Spleen (tissue), 11 donors: ENCODE measurements around the gene NUPR1. TPM values are rescaled to one million over a fixed set of nuclear protein-coding genes. Genes with fewer than 3 reads are reported as not detected.
A peak's percentile ranks its signal among the peaks of the same experiment; 100 is the strongest.
"Not testable (repeated sequence)": the region's sequence is repeated elsewhere in the genome, so short reads cannot be mapped to it uniquely, and the experiment has no call there.

Source experiments
- DNase-seq: peaks from one replicate; pipeline ENCODE4 v3.0.0-alpha.2; 2020
- H3K27ac ChIP-seq, 8 donors: fragments of 200-600 bp; sonication (generic) in 7 of 8; 1 replicate in 4 of 8; 2 replicates in 4 of 8; pipeline versions ENCODE4 v1.5.0 to v1.8.0; 2016 to 2021; ENCODE audit warnings: inconsistent platforms in 4 of 8, mild to moderate bottlenecking in 4 of 8, moderate library complexity in 1 of 8
- H3K27me3 ChIP-seq, 7 donors: fragments of 200-600 bp; sonication (generic) in 6 of 7; replicated peaks in 1 of 7; 1 replicate in 4 of 7; 2 replicates in 3 of 7; pipeline versions ENCODE4 v1.5.0 to v1.8.0; 2016 to 2021; ENCODE audit warnings: inconsistent platforms in 3 of 7, mild to moderate bottlenecking in 1 of 7
- H3K36me3 ChIP-seq, 6 donors: fragments of 200-600 bp; sonication (generic) in 5 of 6; 1 replicate in 4 of 6; 2 replicates in 2 of 6; pipeline versions ENCODE4 v1.5.0 to v1.8.0; 2016 to 2021; ENCODE audit warnings: inconsistent platforms in 2 of 6
- H3K4me1 ChIP-seq, 6 donors: fragments of 200-600 bp; sonication (generic) in 5 of 6; 1 replicate in 3 of 6; 2 replicates in 3 of 6; pipeline versions ENCODE4 v1.5.0 to v1.8.0; 2016 to 2021; ENCODE audit warnings: inconsistent platforms in 3 of 6
- H3K4me3 ChIP-seq, 8 donors: fragments of 200-600 bp; sonication (generic) in 7 of 8; 1 replicate in 4 of 8; 2 replicates in 4 of 8; pipeline versions ENCODE4 v1.5.0 to v1.8.0; 2016 to 2021; ENCODE audit warnings: inconsistent platforms in 4 of 8, mild to moderate bottlenecking in 4 of 8, moderate library complexity in 2 of 8
- H3K9me3 ChIP-seq, 8 donors: fragments of 200-600 bp; sonication (generic) in 7 of 8; 1 replicate in 4 of 8; 2 replicates in 4 of 8; pipeline versions ENCODE4 v1.5.0 to v1.8.0; 2016 to 2021; ENCODE audit warnings: inconsistent platforms in 4 of 8
- POLR2A ChIP-seq, 3 donors: fragments of 450-650 bp; IDR thresholded peaks; one replicate each; pipeline ENCODE4 v1.5.1; 2017; ENCODE audit warnings: antibody characterized with exemption in 3 of 3, mild to moderate bottlenecking in 1 of 3
- POLR2AphosphoS5 ChIP-seq, 3 donors: sonication (generic); formaldehyde crosslinking; IDR thresholded peaks; one replicate each; pipeline ENCODE4 v1.5.1; 2017; ENCODE audit warnings: antibody characterized with exemption in 3 of 3
- WGBS, 5 donors: extraction: QIAGEN DNeasy Blood & Tissue Kit in 3 of 5; methylation state at CpG; one replicate each; pipeline versions ENCODE4 v1.1.5 to v1.1.7; 2013 to 2018; 5-methylcytosine and 5-hydroxymethylcytosine counted together
- intact Hi-C: fragments of 100-400 bp; cut with DNase I; formaldehyde crosslinking; loops from one replicate; pipeline ENCODE4 v1.15.0; 2023; ENCODE audit warnings: low total_unique reads
- polyA plus RNA-seq, 3 donors: library from polyadenylated mRNA; stranded (reverse); fragments of 200-250 nt; gene quantifications; one replicate each; pipeline ENCODE4 v1.2.1, GENCODE V29; 2013
- total RNA-seq, 7 donors: library from RNA; depleted of rRNA in 3 of 7; stranded (reverse); fragments of >200 nt in 3 of 7; fragmentation: NEBNext Ultra II Directional in 4 of 7; extraction: Animal tissue kit (Norgen Biotek cat#: 25700) in 4 of 7; gene quantifications; one replicate each; pipeline versions ENCODE4 v1.1.0 to v1.2.1, GENCODE V29; 2016 to 2021
- TF ChIP-seq, protein P1 (sequence below), 11 experiments: fragments of 200-600 bp in 7 of 11; fragments of 450-650 bp in 4 of 11; sonication (generic) in 4 of 11; IDR thresholded peaks in 8 of 11; conservative IDR thresholded peaks in 3 of 11; 1 replicate in 7 of 11; 2 replicates in 4 of 11; pipeline versions ENCODE4 v1.4.0 to v1.8.0; 2016 to 2021; ENCODE audit warnings: antibody characterized with exemption in 11 of 11, inconsistent platforms in 4 of 11, mild to moderate bottlenecking in 1 of 11
- donor health status: healthy with polysubstance abuse.
- donor health status: DM: no; HTN: no; CAD: no; lungs with moderate emphysema.
- donor health status: DM: no; HTN: no; CAD: no.
- donor health status: Bipolar disorder and iron deficiency.
- donor health status: healthy.
- donor health status: DM: no; HTN: no; CAD: no.
- donor health status: DM: yes; HTN: yes; CAD: no.

The NUPR1 gene
- total and polyA plus RNA-seq, 10 donors, result 2.7 to 53.7 (median 17.0) TPM

DNA sequence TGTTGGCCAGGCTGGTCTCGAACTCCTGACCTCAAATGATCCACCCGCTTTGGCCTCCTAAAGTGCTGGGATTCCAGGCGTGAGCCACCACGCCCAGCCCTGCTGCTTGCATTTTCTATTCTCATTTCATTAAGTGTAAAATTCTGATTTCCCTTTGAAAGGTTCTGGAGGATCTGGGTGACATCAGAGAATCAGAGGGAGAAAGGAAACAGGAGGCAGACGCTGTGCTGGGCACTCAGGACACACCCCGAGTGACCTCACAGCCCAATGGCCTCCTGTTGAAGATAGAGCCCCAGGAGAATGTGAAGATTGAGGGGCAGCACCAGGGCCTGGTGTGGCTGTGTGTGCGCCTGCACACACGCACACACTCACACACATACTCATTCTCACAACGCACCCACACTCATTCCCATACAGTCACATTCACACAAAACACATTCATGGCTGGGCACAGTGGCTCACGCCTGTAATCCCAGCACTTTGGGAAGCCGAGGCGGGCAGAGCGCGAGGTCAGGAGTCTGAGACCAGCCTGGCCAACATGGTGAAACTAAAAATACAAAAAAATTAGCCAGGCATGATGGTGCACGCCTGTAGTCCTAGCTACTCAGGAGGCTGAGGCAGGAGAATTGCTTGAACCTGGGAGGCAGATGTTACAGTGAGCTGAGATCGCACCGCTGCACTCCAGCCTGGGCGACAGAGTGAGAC lies 38.1 kb downstream of the NUPR1 start:
- DNase-seq, H3K4me3 ChIP-seq, H3K9me3 ChIP-seq, H3K27me3 ChIP-seq, intact Hi-C loops: not testable (repeated sequence)
- H3K36me3 ChIP-seq, result peaks cover 0 to 55% (median 8%) of the 10 kb centered on the region in 6 donors
- WGBS, 5 donors, result 79 to 83% (median 80%) methylated on average over 18 of the region's 18 CpGs
- H3K27ac ChIP-seq, result peak overlapping the region in 1 of 8 donors; percentile 2
- peaks cover 0 to 56% (median 21%) of the 10 kb centered on the region in 6 donors for H3K4me1 ChIP-seq
- peak in 1 of 3 donors; percentile 36 for TF ChIP-seq POLR2AphosphoS5 (IDR thresholded peaks at IDR 0.05)

DNA sequence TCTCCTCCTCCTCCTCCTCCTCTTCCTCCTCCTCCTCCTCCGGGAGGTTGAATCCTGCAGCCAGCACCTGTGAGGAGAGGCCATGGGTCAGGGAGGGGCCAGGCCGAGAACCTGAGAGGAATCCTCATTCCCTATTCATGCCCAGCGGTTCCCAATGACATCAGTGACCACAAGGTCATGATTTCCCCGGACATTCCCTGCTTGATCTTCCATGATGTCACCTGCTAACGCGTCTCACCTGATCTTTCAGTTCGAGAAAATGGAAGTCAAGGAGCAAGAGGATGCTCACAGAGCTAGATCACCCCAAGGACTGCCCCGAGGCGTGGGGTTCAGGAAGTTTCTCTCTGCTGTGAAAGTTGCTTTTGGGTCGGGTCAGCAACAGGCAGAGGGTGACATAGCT lies 38.9 kb downstream of the NUPR1 start:
- no peak for TF ChIP-seq POLR2A (IDR thresholded peaks at IDR 0.05)
- TF ChIP-seq, protein P1, sequence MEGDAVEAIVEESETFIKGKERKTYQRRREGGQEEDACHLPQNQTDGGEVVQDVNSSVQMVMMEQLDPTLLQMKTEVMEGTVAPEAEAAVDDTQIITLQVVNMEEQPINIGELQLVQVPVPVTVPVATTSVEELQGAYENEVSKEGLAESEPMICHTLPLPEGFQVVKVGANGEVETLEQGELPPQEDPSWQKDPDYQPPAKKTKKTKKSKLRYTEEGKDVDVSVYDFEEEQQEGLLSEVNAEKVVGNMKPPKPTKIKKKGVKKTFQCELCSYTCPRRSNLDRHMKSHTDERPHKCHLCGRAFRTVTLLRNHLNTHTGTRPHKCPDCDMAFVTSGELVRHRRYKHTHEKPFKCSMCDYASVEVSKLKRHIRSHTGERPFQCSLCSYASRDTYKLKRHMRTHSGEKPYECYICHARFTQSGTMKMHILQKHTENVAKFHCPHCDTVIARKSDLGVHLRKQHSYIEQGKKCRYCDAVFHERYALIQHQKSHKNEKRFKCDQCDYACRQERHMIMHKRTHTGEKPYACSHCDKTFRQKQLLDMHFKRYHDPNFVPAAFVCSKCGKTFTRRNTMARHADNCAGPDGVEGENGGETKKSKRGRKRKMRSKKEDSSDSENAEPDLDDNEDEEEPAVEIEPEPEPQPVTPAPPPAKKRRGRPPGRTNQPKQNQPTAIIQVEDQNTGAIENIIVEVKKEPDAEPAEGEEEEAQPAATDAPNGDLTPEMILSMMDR (IDR thresholded peaks at IDR 0.05 in 8 of 11, conservative IDR thresholded peaks at IDR 0.05 in 3 of 11), result no peak
- TF ChIP-seq POLR2AphosphoS5 (IDR thresholded peaks at IDR 0.05), result no peak
- peaks cover 0 to 57% (median 21%) of the 10 kb centered on the region in 6 donors for H3K4me1 ChIP-seq
- peaks cover 0 to 55% (median 8%) of the 10 kb centered on the region in 6 donors for H3K36me3 ChIP-seq
- H3K27me3 ChIP-seq, result no peaks in the 10 kb centered on the region
- no peaks in the 10 kb centered on the region for H3K9me3 ChIP-seq
- intact Hi-C loops, result loop anchor here (10.0 kb wide), 1 partner anchor 55 kb away; the partner anchor contains the start of gene SGF29
- WGBS, 5 donors, result 59 to 88% (median 81%) methylated on average over 9 to 10 of the region's 10 CpGs
- DNase-seq, result no peak
- no peak overlapping the region for H3K4me3 ChIP-seq
- H3K27ac ChIP-seq, result peak overlapping the region in 1 of 8 donors; percentile 2

DNA sequence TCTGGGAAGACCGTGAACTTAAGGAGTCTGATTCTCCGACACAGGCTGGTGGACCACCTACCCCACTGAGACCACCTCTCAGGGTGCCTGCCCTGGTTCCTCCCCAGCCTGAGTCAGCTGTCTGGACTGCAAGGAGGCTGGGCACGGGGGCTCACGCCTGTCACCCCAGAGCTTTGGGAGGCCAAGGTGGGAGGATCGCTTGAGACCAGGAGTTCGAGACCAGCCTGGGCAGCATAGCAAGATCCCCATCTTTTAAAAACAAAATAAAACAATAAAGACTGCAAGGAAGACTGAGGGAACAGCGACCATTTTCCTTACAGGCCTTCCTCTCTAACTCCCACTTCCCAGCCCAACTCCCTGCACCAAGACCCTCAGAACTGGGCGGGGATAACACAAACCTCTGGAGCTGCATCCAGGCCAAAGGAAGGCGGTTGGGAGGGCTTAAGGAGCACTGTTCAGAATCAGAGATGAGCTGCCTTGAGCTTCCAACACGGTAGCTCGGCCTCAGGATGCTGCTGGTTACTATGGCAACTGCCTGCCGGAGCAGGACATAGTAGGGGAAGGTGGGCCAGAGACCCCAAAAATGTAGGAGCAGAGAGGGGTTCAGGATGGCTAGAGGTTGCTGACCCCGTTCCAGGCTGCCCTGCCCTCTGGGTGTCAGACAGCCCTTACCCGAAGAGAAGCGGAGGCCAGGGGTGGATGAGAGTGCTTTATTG lies 40.0 kb downstream of the NUPR1 start:
- TF ChIP-seq POLR2A (IDR thresholded peaks at IDR 0.05) (no peak), POLR2AphosphoS5 (IDR thresholded peaks at IDR 0.05) (no peak)
- TF ChIP-seq, protein P1 (IDR thresholded peaks at IDR 0.05 in 8 of 11, conservative IDR thresholded peaks at IDR 0.05 in 3 of 11), result no peak
- WGBS, 5 donors, result 89 to 93% (median 92%) methylated on average over 11 to 15 of the region's 15 CpGs
- no peak overlapping the region for H3K27ac ChIP-seq
- H3K4me3 ChIP-seq, result no peak overlapping the region
- peaks cover 0 to 55% (median 8%) of the 10 kb centered on the region in 6 donors for H3K36me3 ChIP-seq
- DNase-seq, result no peak
- H3K9me3 ChIP-seq, result no peaks in the 10 kb centered on the region
- peaks cover 0 to 67% (median 28%) of the 10 kb centered on the region in 6 donors for H3K4me1 ChIP-seq
- H3K27me3 ChIP-seq, result no peaks in the 10 kb centered on the region
- intact Hi-C loops, result loop anchor here (10.0 kb wide), 1 partner anchor 56 kb away; the partner anchor contains the start of gene SGF29

DNA sequence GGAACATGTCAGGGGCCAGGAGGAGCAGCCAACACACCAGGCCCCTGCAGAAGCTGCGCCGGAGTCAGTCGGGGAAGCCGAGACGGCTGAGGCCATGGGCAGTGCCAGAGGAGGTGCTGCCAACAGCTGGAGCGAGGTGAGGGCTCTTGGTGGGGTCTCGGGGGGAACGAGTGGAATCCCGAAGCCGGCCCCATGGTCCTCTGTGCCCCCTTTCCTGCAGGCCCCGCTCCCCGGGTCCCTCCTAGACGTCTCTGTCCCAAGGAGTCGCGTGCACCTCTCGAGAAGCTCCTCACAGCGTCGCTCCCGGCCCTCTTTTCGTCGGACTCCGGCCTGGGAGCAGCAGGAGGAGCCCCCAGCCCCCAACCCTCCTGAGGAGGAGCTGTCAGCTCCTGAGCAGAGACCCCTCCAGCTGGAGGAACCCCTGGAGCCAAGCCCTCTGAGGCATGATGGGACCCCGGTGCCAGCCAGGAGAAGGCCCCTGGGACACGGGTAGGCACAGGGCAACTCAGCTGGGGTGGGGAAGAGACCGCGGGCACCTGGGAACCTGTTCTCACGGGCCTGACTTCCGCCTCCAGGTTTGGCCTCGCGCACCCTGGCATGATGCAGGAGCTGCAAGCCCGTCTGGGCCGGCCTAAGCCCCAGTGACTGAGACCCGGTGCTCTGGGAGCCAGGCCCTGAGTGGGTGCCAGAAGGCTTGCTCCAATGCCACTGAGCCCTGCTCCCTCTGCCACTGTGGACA lies 40.7 kb downstream of the NUPR1 start:
- TF ChIP-seq POLR2AphosphoS5 (IDR thresholded peaks at IDR 0.05) (peak in 1 of 3 donors; percentile 25), POLR2A (IDR thresholded peaks at IDR 0.05) (no peak)
- TF ChIP-seq, protein P1 (IDR thresholded peaks at IDR 0.05 in 8 of 11, conservative IDR thresholded peaks at IDR 0.05 in 3 of 11), result no peak
- no peak overlapping the region for H3K27ac ChIP-seq
- 80 to 93% (median 91%) methylated on average over 19 to 33 of the region's 33 CpGs for WGBS, 5 donors
- H3K4me1 ChIP-seq, result peaks cover 6 to 75% (median 36%) of the 10 kb centered on the region in 6 donors
- intact Hi-C loops, result loop anchor here (10.0 kb wide), 1 partner anchor 57 kb away; the partner anchor contains the start of gene SGF29
- peaks cover 0 to 55% (median 8%) of the 10 kb centered on the region in 6 donors for H3K36me3 ChIP-seq
- H3K9me3 ChIP-seq, result no peaks in the 10 kb centered on the region
- peak; percentile 78 for DNase-seq
- no peak overlapping the region for H3K4me3 ChIP-seq
- no peaks in the 10 kb centered on the region for H3K27me3 ChIP-seq
